ENCODE measurements around the gene METAP1. TPM values are rescaled to one million over a fixed set of nuclear protein-coding genes. Genes with fewer than 3 reads are reported as not detected.
"Not testable (repeated sequence)": the region's sequence is repeated elsewhere in the genome, so short reads cannot be mapped to it uniquely, and the experiment has no call there.

The METAP1 gene
- total RNA-seq, 3 donors from 2014 or later = 53.7 to 70.1 (median 55.0) TPM

DNA sequence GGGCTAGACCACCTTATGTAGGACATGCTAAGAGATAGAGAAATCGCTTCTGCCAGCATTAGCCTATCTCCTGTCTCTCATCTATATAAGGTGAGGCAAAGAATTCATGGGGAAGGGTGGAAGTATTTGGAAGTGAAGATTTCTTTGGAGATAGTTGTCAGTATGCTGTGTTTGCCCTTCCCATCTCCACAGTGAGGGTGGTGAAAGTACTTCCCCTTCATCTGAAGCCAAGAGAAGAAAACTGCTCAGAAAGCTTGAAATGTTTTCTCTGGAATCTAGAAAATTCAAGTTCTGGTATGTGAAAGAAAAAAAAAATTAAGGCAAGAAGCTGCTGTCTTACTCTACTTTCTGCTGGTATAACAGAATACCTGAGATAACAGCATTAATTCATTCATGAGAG, 105.4 kb downstream of the METAP1 start:
- H3K36me3 ChIP-seq (ENCODE audit: low read depth) = no peaks in the 10 kb centered on the region
- H3K9me3 ChIP-seq = no peaks in the 10 kb centered on the region
- H3K4me1 ChIP-seq (ENCODE audit: low read depth) = no peaks in the 10 kb centered on the region
- ATAC-seq (no peak), DNase-seq (no peak)
- intact Hi-C loops (cut with DNase I, micrococcal nuclease) = no loop called here
- H3K4me3 ChIP-seq = no peak overlapping the region
- TF ChIP-seq, protein P1, sequence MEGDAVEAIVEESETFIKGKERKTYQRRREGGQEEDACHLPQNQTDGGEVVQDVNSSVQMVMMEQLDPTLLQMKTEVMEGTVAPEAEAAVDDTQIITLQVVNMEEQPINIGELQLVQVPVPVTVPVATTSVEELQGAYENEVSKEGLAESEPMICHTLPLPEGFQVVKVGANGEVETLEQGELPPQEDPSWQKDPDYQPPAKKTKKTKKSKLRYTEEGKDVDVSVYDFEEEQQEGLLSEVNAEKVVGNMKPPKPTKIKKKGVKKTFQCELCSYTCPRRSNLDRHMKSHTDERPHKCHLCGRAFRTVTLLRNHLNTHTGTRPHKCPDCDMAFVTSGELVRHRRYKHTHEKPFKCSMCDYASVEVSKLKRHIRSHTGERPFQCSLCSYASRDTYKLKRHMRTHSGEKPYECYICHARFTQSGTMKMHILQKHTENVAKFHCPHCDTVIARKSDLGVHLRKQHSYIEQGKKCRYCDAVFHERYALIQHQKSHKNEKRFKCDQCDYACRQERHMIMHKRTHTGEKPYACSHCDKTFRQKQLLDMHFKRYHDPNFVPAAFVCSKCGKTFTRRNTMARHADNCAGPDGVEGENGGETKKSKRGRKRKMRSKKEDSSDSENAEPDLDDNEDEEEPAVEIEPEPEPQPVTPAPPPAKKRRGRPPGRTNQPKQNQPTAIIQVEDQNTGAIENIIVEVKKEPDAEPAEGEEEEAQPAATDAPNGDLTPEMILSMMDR (IDR thresholded peaks at IDR 0.05) = no peak

DNA sequence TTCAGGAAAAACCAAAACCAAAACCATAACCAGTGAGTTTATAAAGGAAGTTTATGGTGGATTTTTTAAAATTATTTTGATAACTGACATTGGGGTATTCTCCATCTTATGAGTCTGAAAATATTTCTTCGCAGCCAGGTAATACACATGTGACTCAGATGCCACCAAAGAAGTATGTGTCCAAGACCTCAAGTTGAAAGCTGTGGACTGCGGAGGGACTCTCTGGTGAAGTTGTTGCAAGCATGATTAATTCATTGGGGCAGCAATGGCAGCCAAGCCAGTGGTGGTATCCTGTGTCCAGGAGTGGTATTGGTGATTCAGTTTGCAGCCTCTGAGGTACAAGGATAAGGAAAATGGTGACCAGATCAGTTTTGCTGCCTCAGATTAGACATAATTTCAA, 107.1 kb downstream of the METAP1 start:
- TF ChIP-seq, protein P1 (IDR thresholded peaks at IDR 0.05) = no peak
- intact Hi-C loops (cut with DNase I, micrococcal nuclease) = no loop called here
- Histone ChIP-seq H3K36me3 (ENCODE audit: low read depth) (no peaks in the 10 kb centered on the region), H3K4me3 (no peak overlapping the region), H3K4me1 (ENCODE audit: low read depth) (no peaks in the 10 kb centered on the region), H3K9me3 (no peaks in the 10 kb centered on the region)
- no peak for ATAC-seq
- no peak for DNase-seq

GRCh38 chr4:99103166-99103565, 107.6 kb downstream of the METAP1 start:
- TF ChIP-seq, protein P1 (IDR thresholded peaks at IDR 0.05) = no peak
- Histone ChIP-seq H3K4me1 (ENCODE audit: low read depth) (no peaks in the 10 kb centered on the region), H3K4me3 (no peak overlapping the region), H3K9me3 (no peaks in the 10 kb centered on the region), H3K36me3 (ENCODE audit: low read depth) (no peaks in the 10 kb centered on the region)
- no peak for DNase-seq
- ATAC-seq = no peak
- intact Hi-C loops (cut with DNase I, micrococcal nuclease) = no loop called here

DNA sequence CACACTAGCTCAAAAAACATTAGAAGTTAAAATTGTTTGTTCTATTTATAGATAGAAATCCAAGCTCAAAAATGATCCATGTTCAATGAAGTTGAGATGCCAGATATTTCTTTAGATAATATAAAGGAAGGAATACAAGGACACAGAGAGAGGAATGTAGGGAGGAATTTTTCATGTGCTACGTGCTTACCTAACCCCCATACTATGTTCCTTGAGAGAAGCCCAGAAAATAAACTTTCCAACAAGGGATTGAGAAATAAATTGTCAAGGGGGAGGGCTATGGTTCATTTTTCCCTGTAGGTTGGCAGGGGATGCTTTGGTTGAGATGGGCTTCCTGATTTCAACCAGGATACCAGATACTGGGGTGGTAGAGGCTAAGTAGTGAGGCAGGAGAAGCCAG, 108.6 kb downstream of the METAP1 start:
- ATAC-seq (no peak), DNase-seq (no peak)
- H3K9me3 ChIP-seq = no peaks in the 10 kb centered on the region
- no peaks in the 10 kb centered on the region for H3K4me1 ChIP-seq (ENCODE audit: low read depth)
- H3K4me3 ChIP-seq = no peak overlapping the region
- H3K36me3 ChIP-seq (ENCODE audit: low read depth) = no peaks in the 10 kb centered on the region
- intact Hi-C loops (cut with DNase I, micrococcal nuclease) = no loop called here
- TF ChIP-seq, protein P1 (IDR thresholded peaks at IDR 0.05) = no peak

GRCh38 chr4:99109286-99109685, 113.8 kb downstream of the METAP1 start:
- H3K4me3 ChIP-seq; H3K4me1 ChIP-seq (ENCODE audit: low read depth); H3K36me3 ChIP-seq (ENCODE audit: low read depth); H3K9me3 ChIP-seq; intact Hi-C loops (cut with DNase I, micrococcal nuclease); DNase-seq; ATAC-seq: not testable (repeated sequence)

Small RNAs within 50 kb of the gene (microRNA-seq; reads per million reads assigned to microRNA genes)
- 0.93 reads per million for gene MIR3684

Other genes with a start within 250 kb of the METAP1 start
- gene EIF4E, start 66.6 kb upstream of the METAP1 start, total RNA-seq = 10 to 100 TPM; 66.7 to 87.6 (median 81.0) TPM
- gene ADH5, start 93.1 kb downstream of the METAP1 start, total RNA-seq = 100 to 1,000 TPM; 136 to 236 (median 192) TPM
- under 1 TPM; 0.19 to 0.41 (median 0.23) TPM for gene ADH4, start 148.6 kb downstream of the METAP1 start, total RNA-seq
- 10 to 100 TPM in 2 of 3 donors, 1 to 10 TPM in 1; 6.2 to 18.6 (median 16.6) TPM for gene ADH6, start 223.5 kb downstream of the METAP1 start, total RNA-seq

Measured in mucosa of descending colon (tissue), 3 donors.